Activated CD4-positive, alpha-beta T cell treated with anti-CD3 and anti-CD28 coated beads, Interleukin-2, amount 10 ng/mL, durations not matched to agents 24 days and 14 days (primary cell): ENCODE data around the gene DAZAP2. TPM values are rescaled to one million over a fixed set of nuclear protein-coding genes. Genes with fewer than 3 reads are reported as not detected.
"Not testable (repeated sequence)": the region's sequence is repeated elsewhere in the genome, so short reads cannot be mapped to it uniquely, and the experiment has no call there.

ENCODE experiments used
- DNase-seq: peaks from one replicate; pipeline ENCODE4 v3.0.0; 2022
- H3K27ac Mint-ChIP-seq: one replicate; pipeline ENCODE4 v1.8.0; 2022; ENCODE audit warnings: mild to moderate bottlenecking, mixed read lengths
- H3K27me3 Mint-ChIP-seq: one replicate; pipeline ENCODE4 v1.8.0; 2022; ENCODE audit warnings: mixed read lengths
- H3K36me3 Mint-ChIP-seq: one replicate; pipeline ENCODE4 v1.8.0; 2022; ENCODE audit warnings: low read depth, mild to moderate bottlenecking, mixed read lengths
- H3K4me1 Mint-ChIP-seq: one replicate; pipeline ENCODE4 v1.8.0; 2021; ENCODE audit warnings: mixed read lengths
- H3K4me3 Mint-ChIP-seq: one replicate; pipeline ENCODE4 v1.8.0; 2022; ENCODE audit warnings: mild to moderate bottlenecking, moderate library complexity, mixed read lengths
- H3K9me3 Mint-ChIP-seq: one replicate; pipeline ENCODE4 v1.8.0; 2021; ENCODE audit warnings: mixed read lengths
- intact Hi-C: fragments of 100-400 bp; cut with micrococcal nuclease; formaldehyde crosslinking; loops from one replicate; pipeline ENCODE4 v1.15.1; 2023
- total RNA-seq: library from RNA; stranded (reverse); gene quantifications from 2 replicates; pipeline ENCODE4 v1.2.3, GENCODE V29; 2022

The DAZAP2 gene
- total RNA-seq, 1 donor from 2014 or later: 146 TPM

DNA sequence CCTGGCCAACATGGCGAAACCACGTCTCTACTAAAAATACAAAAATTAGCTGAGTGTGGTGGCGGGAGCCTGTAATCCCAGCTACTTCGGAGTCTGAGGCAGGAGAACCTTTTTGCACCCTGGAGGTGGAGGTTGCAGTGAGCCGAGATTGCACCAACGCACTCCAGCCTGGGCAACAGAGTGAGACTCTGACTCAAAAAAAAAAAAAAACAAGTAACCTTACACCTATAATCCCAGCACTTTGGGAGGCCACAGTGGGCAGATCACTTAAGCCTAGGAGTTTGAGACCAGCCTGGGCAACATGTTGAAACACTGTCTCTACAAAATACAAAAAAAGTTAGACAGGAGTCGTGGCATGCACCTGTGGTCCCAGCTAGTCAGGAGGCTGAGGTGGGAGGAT is 34.2 kb downstream of the DAZAP2 start:
- H3K36me3 Mint-ChIP-seq, H3K9me3 Mint-ChIP-seq, DNase-seq, H3K4me3 Mint-ChIP-seq, intact Hi-C loops, H3K27ac Mint-ChIP-seq: not testable (repeated sequence)
- peaks cover 25% of the 10 kb centered on the region for H3K27me3 Mint-ChIP-seq
- peaks cover 16% of the 10 kb centered on the region for H3K4me1 Mint-ChIP-seq

DNA sequence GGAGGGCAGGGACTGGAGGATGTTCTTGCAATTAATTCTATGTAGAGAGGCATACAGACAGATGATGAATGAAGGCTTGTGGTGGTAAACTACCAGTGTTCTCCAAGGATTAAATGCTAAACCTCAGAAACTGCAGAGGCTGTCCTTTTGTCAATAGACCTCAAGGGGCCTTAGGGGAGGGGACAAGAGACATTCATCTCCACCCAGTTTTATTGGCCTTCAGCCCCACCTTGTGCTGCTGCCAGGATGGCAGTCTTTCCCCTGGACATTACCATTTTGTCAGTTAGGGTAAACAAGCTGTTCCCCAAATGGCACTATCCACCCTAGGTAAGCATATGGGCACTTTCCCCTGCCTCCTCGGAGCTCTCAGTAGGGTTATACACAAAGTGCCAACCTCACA is 36.5 kb downstream of the DAZAP2 start:
- intact Hi-C loops: no loop called here
- no peak overlapping the region for H3K27ac Mint-ChIP-seq
- no peak overlapping the region for H3K4me3 Mint-ChIP-seq
- no peaks in the 10 kb centered on the region for H3K9me3 Mint-ChIP-seq
- peaks cover 16% of the 10 kb centered on the region for H3K27me3 Mint-ChIP-seq
- H3K36me3 Mint-ChIP-seq: no peaks in the 10 kb centered on the region
- peaks cover 9% of the 10 kb centered on the region for H3K4me1 Mint-ChIP-seq
- no peak for DNase-seq

DNA sequence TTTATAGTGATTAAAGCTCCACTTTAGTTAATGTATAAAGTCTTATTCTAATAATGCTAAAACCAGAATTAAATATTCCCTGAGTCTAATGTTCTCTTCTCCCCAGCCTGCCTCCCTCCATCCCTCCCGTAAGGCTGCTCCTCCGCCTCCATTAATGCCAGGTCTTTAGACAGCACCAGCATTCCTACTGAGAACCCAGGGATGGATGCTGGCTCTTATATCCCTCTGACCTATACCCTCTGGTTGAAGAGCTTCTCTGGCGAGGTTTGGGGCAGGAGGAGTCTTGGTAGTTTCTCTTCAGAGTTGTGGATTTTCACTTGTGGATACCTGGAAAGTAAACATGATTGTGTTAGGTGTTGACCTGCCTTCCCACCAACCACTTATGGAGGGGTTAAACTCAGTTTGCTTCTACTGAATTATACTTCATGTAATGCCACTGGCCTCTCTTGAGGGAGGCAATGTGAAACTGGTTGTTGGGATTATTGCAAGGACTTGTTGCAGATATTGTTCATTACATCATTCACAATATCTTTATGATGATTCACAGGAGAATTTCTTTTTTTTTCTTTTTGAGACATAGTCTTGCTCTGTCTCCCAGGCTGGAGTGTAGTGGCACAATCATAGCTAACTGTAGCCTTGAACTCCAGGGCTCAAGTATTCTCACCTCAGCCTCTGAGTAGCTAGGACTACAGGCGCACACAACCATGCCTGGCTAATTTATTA is 42.7 kb downstream of the DAZAP2 start:
- Mint-ChIP-seq H3K27ac (no peak overlapping the region), H3K9me3 (no peaks in the 10 kb centered on the region), H3K36me3 (peaks cover 15% of the 10 kb centered on the region), H3K4me1 (no peaks in the 10 kb centered on the region), H3K27me3 (no peaks in the 10 kb centered on the region), H3K4me3 (no peak overlapping the region)
- no peak for DNase-seq
- intact Hi-C loops: no loop called here

DNA sequence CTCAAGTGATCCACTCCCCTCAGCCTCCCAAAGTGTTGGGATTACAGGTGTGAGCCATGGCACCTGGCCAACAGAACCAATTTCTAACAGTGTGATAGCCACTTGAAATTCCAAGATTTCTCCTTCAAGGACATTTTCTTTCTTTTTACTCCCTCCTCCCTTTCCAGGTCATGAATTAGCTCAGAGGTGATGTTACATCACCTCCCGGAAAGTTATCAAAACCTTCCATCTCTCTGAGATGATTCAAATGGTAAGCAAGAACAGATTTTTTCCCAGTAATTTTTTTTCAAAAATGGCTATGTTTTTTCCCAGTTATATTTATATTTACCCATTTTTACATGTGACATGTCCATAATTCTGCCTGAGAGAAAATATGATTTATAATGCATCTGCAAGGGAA is 47.2 kb downstream of the DAZAP2 start:
- H3K36me3 Mint-ChIP-seq: peaks cover 35% of the 10 kb centered on the region
- no peak overlapping the region for H3K27ac Mint-ChIP-seq
- intact Hi-C loops: no loop called here
- H3K27me3 Mint-ChIP-seq: no peaks in the 10 kb centered on the region
- H3K4me3 Mint-ChIP-seq: no peak overlapping the region
- no peaks in the 10 kb centered on the region for H3K4me1 Mint-ChIP-seq
- no peaks in the 10 kb centered on the region for H3K9me3 Mint-ChIP-seq
- no peak for DNase-seq

DNA sequence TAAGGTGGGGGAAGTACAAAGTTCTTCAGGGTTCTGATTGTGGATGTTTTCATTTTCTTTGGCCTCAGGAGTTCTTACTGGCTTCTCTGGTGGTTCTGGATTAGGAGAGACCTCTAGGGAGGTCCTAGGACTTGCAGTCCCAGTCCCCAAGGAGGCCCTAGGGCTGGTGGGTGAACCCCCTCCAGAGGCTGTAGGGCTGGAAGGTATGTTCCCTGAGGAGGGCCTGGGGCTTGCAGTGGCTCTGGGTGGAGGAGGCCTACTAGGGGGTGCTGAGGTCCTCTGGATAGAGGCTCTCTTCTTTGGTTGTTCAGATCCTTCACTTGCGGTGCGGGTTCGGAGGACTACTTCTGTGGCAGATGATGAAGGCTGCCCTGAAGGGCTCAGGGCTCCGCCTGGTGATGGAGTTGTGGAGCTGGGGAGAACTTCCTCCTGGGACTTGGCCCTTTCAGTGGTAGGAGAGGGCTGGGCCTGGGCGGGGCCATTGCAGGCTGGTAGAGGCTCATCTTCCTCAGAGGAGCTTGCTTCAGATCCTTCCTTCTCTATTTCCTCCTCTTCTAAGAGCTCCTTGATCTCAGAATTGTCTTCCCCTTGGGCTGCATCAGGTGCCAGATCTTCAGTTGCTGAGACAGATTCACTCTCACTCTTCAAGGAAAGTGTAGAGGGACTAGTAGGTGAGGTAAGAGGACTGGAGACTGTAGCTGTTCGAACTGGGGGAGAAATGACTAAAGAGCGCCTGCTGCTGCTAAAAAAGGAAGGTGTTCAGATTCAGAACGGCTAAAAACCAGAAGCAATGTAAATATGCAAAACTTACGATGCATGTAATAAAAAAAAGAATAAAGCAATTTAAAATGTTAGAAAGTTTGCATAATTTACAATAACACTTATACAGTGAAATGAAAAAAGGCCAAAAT is 53.2 kb downstream of the DAZAP2 start:
- H3K27me3 Mint-ChIP-seq, intact Hi-C loops, H3K4me3 Mint-ChIP-seq, H3K4me1 Mint-ChIP-seq, H3K9me3 Mint-ChIP-seq, DNase-seq: not testable (repeated sequence)
- peak overlapping the region; percentile 38 for H3K27ac Mint-ChIP-seq
- H3K36me3 Mint-ChIP-seq: peaks cover 53% of the 10 kb centered on the region

Other genes with a start within 250 kb of the DAZAP2 start
- gene SLC11A2, start 212.4 kb upstream of the DAZAP2 start, total RNA-seq: 54.2 and 56.2 TPM in 2 replicates
- gene LETMD1, start 190.5 kb upstream of the DAZAP2 start, total RNA-seq: 75.7 and 77.8 TPM in 2 replicates
- gene CSRNP2, start 155.2 kb upstream of the DAZAP2 start, total RNA-seq: 22.7 and 22.9 TPM in 2 replicates
- 43.1 and 46.3 TPM in 2 replicates for gene TFCP2, start 65.7 kb upstream of the DAZAP2 start, total RNA-seq
- 5.1 and 9.0 TPM in 2 replicates for gene POU6F1, start 20.8 kb upstream of the DAZAP2 start, total RNA-seq
- 0.24 and 0.26 TPM in 2 replicates for gene SMAGP, start 31.6 kb downstream of the DAZAP2 start, total RNA-seq
- gene BIN2, start 85.3 kb downstream of the DAZAP2 start, total RNA-seq: 31.7 and 33.2 TPM in 2 replicates
- not detected in 2 replicates for gene CELA1, start 107.9 kb downstream of the DAZAP2 start, total RNA-seq
- gene GALNT6, start 152.6 kb downstream of the DAZAP2 start, total RNA-seq: 10.7 and 12.8 TPM in 2 replicates
- gene SLC4A8, start 186.0 kb downstream of the DAZAP2 start, total RNA-seq: 1.4 and 2.3 TPM in 2 replicates